Muscle layer of duodenum (tissue), 2 donors: Measurements from ENCODE around the gene PKNOX2.

Experiments
- H3K27ac ChIP-seq: one replicate; pipeline ENCODE4 v1.7.0; 2013; ENCODE audit warnings: mild to moderate bottlenecking, low read length
- H3K27me3 ChIP-seq: one replicate; pipeline ENCODE4 v1.7.0; 2013; ENCODE audit warnings: low read depth, mild to moderate bottlenecking, control low read depth, low read length
- H3K36me3 ChIP-seq, 2 donors: one replicate each; pipeline ENCODE4 v1.7.0; 2013; ENCODE audit warnings: low read length in 2 of 2, control low read depth in 1 of 2, mild to moderate bottlenecking in 1 of 2; ENCODE audit not compliant: insufficient read depth in 2 of 2, control insufficient read depth in 1 of 2
- H3K4me1 ChIP-seq, 2 donors: one replicate each; pipeline ENCODE4 v1.7.0; 2013; ENCODE audit warnings: low read length in 2 of 2, mild to moderate bottlenecking in 2 of 2, control low read depth in 1 of 2, moderate library complexity in 1 of 2; ENCODE audit not compliant: insufficient read depth in 2 of 2, control insufficient read depth in 1 of 2
- H3K4me3 ChIP-seq, 2 donors: one replicate each; pipeline ENCODE4 v1.7.0; 2013; ENCODE audit warnings: low read length in 2 of 2, low read depth in 1 of 2, mild to moderate bottlenecking in 1 of 2
- H3K9me3 ChIP-seq, 2 donors: one replicate each; pipeline ENCODE4 v1.7.0; 2013; ENCODE audit warnings: low read length in 2 of 2, control low read depth in 1 of 2, mild to moderate bottlenecking in 1 of 2; ENCODE audit not compliant: control insufficient read depth in 1 of 2
- donor health status: healthy.

Gene PKNOX2

GRCh38 chr11:125464666-125465065 is 300.1 kb downstream of the PKNOX2 start:
- Histone ChIP-seq H3K9me3 (no peaks in the 10 kb centered on the region), H3K27me3 (no peaks in the 10 kb centered on the region), H3K27ac (no peak overlapping the region)

GRCh38 chr11:125465255-125465654 is 300.7 kb downstream of the PKNOX2 start:
- H3K27me3 ChIP-seq = no peaks in the 10 kb centered on the region
- no peaks in the 10 kb centered on the region for H3K4me1 ChIP-seq
- no peak overlapping the region for H3K4me3 ChIP-seq
- H3K27ac ChIP-seq = no peak overlapping the region
- H3K9me3 ChIP-seq = no peaks in the 10 kb centered on the region
- H3K36me3 ChIP-seq = peaks cover 0 to 20% of the 10 kb centered on the region in 2 donors

More at GRCh38 chr11:125464666-125465065, 300.1 kb downstream of the PKNOX2 start:
- H3K4me3 ChIP-seq = no peak overlapping the region
- peaks cover 0 to 26% of the 10 kb centered on the region in 2 donors for H3K36me3 ChIP-seq
- H3K4me1 ChIP-seq = no peaks in the 10 kb centered on the region

- no peaks in the 10 kb centered on the region for H3K9me3 ChIP-seq
- H3K4me1 ChIP-seq = no peaks in the 10 kb centered on the region
- peaks cover 0 to 18% of the 10 kb centered on the region in 2 donors for H3K36me3 ChIP-seq
- H3K27me3 ChIP-seq = no peaks in the 10 kb centered on the region
- H3K4me3 ChIP-seq = no peak overlapping the region
- H3K27ac ChIP-seq = no peak overlapping the region
Measured at GRCh38 chr11:125465701-125466100, 301.1 kb downstream of the PKNOX2 start.

- peaks cover 0 to 4% of the 10 kb centered on the region in 2 donors for H3K36me3 ChIP-seq
- H3K27ac ChIP-seq = no peak overlapping the region
- no peaks in the 10 kb centered on the region for H3K9me3 ChIP-seq
Measured at GRCh38 chr11:125468025-125468424, 303.5 kb downstream of the PKNOX2 start.

GRCh38 chr11:125468852-125469251 is 304.3 kb downstream of the PKNOX2 start:
- Histone ChIP-seq H3K36me3 (peaks cover 0 to 4% of the 10 kb centered on the region in 2 donors), H3K27ac (no peak overlapping the region), H3K4me1 (no peaks in the 10 kb centered on the region), H3K27me3 (no peaks in the 10 kb centered on the region), H3K4me3 (no peak overlapping the region), H3K9me3 (no peaks in the 10 kb centered on the region)

More at GRCh38 chr11:125468025-125468424, 303.5 kb downstream of the PKNOX2 start:
- H3K4me3 ChIP-seq = no peak overlapping the region
- no peaks in the 10 kb centered on the region for H3K27me3 ChIP-seq
- no peaks in the 10 kb centered on the region for H3K4me1 ChIP-seq

- no peaks in the 10 kb centered on the region for H3K4me1 ChIP-seq
- no peak overlapping the region for H3K4me3 ChIP-seq
- H3K27me3 ChIP-seq = no peaks in the 10 kb centered on the region
- H3K36me3 ChIP-seq = peaks cover 0 to 4% of the 10 kb centered on the region in 2 donors
- no peak overlapping the region for H3K27ac ChIP-seq
- no peaks in the 10 kb centered on the region for H3K9me3 ChIP-seq
Measured at GRCh38 chr11:125470355-125470754, 305.8 kb downstream of the PKNOX2 start.

GRCh38 chr11:125476721-125477120 is 312.2 kb downstream of the PKNOX2 start:
- Histone ChIP-seq H3K27ac (no peak overlapping the region), H3K27me3 (no peaks in the 10 kb centered on the region), H3K4me1 (no peaks in the 10 kb centered on the region), H3K36me3 (peaks cover 0 to 17% of the 10 kb centered on the region in 2 donors), H3K9me3 (no peaks in the 10 kb centered on the region), H3K4me3 (no peak overlapping the region)

- Histone ChIP-seq H3K27me3 (no peaks in the 10 kb centered on the region), H3K36me3 (peaks cover 0 to 17% of the 10 kb centered on the region in 2 donors), H3K4me1 (no peaks in the 10 kb centered on the region), H3K4me3 (no peak overlapping the region), H3K27ac (no peak overlapping the region), H3K9me3 (no peaks in the 10 kb centered on the region)
Measured at GRCh38 chr11:125479137-125479536, 314.6 kb downstream of the PKNOX2 start.

- H3K36me3 ChIP-seq = peaks cover 0 to 17% of the 10 kb centered on the region in 2 donors
- H3K4me3 ChIP-seq = no peak overlapping the region
- no peaks in the 10 kb centered on the region for H3K27me3 ChIP-seq
- H3K4me1 ChIP-seq = no peaks in the 10 kb centered on the region
- H3K9me3 ChIP-seq = no peaks in the 10 kb centered on the region
- H3K27ac ChIP-seq = no peak overlapping the region
Measured at GRCh38 chr11:125481531-125481930, 317.0 kb downstream of the PKNOX2 start.
